ENCODE measurements around the gene FATE1. TPM values are rescaled to one million over a fixed set of nuclear protein-coding genes. Genes with fewer than 3 reads are reported as not detected.

Gene FATE1
- total and polyA plus RNA-seq, 2 donors (not counting 1 experiment from before 2014, with no cell fraction given) = not detected

DNA sequence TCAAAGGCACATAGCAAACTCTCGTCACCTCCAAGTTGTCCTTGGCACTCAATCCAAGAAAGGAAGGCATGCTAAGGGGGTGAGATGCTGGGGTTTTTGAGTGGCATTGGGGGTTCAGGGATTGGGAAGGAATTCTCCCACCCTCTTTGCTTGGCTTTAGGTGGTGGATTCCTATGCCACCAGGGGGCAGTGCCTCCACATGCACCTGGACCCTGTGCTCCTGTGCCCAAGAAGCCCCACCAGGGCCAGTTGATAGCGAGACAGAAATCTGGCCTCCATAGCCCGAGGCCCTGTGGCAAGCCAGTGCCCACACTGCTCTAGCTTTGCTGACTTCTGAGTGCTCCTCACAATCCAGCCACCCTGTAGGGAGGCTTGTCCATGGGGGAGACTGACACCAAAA lies 2.0 kb upstream of the FATE1 start:
- peak; percentile 0 to 7 for DNase-seq (ENCODE audit: low read depth in 2 of 2)
- Histone ChIP-seq H3K79me2 (ENCODE audit: control insufficient read depth, insufficient read depth, low read length) (no peaks in the 10 kb centered on the region), H4K20me1 (ENCODE audit: control insufficient read depth, extremely low read depth, insufficient read depth, low read length) (no peaks in the 10 kb centered on the region), H3K4me1 (ENCODE audit: control insufficient read depth, extremely low read depth, insufficient read depth, low read length) (no peaks in the 10 kb centered on the region), H3K27me3 (ENCODE audit: control insufficient read depth, insufficient read depth, low read length) (no peaks in the 10 kb centered on the region), H3K4me3 (replicated peaks in 1 of 4; ENCODE audit: control extremely low read depth in 1 of 4, insufficient read depth in 1 of 4, low read depth in 3 of 4, low read length in 4 of 4) (no peak overlapping the region), H3K27ac (ENCODE audit: insufficient read depth, low read length) (no peak overlapping the region), H3K36me3 (ENCODE audit: control insufficient read depth, insufficient read depth, low read length) (no peaks in the 10 kb centered on the region), H3K4me2 (ENCODE audit: extremely low read depth, insufficient read depth, low read length) (no peak overlapping the region), H3K9me3 (ENCODE audit: control insufficient read depth, insufficient read depth, low read depth, low read length) (no peaks in the 10 kb centered on the region), H2AFZ (ENCODE audit: low read length) (no peak overlapping the region), H3K9ac (ENCODE audit: insufficient read depth, low read length) (no peak overlapping the region)
- TF ChIP-seq, protein P1, sequence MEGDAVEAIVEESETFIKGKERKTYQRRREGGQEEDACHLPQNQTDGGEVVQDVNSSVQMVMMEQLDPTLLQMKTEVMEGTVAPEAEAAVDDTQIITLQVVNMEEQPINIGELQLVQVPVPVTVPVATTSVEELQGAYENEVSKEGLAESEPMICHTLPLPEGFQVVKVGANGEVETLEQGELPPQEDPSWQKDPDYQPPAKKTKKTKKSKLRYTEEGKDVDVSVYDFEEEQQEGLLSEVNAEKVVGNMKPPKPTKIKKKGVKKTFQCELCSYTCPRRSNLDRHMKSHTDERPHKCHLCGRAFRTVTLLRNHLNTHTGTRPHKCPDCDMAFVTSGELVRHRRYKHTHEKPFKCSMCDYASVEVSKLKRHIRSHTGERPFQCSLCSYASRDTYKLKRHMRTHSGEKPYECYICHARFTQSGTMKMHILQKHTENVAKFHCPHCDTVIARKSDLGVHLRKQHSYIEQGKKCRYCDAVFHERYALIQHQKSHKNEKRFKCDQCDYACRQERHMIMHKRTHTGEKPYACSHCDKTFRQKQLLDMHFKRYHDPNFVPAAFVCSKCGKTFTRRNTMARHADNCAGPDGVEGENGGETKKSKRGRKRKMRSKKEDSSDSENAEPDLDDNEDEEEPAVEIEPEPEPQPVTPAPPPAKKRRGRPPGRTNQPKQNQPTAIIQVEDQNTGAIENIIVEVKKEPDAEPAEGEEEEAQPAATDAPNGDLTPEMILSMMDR (conservative IDR thresholded peaks at IDR 0.05 in 1 of 2, IDR thresholded peaks at IDR 0.05 in 1 of 2; ENCODE audit: low read depth in 1 of 2, low read length in 2 of 2) = peak; percentile 7 to 19
- TF ChIP-seq EZH2 (IDR thresholded peaks at IDR 0.05; ENCODE audit: low read length, missing control alignments) = no peak

DNA sequence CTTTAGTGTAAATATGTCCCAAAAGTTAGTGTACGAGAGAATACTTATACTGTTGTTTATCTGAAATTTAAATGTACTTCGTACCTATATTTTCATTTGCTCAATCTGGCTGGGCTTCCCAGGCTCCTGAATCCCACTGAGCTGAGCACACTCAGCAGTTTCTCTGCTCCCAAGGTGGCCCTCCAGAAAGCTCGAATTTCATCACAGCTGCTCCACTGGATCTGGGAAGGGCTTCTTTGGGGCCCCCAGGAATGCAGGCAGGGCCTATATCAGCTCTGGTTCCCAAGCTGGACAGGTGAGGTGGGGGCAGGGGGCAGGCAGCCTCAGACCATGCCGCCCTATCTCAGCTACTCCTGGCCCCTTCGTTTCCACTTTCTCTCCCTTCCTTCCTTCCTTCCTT lies 1.5 kb upstream of the FATE1 start:
- Histone ChIP-seq H2AFZ (ENCODE audit: low read length) (no peak overlapping the region), H3K27ac (ENCODE audit: insufficient read depth, low read length) (no peak overlapping the region), H4K20me1 (ENCODE audit: control insufficient read depth, extremely low read depth, insufficient read depth, low read length) (no peaks in the 10 kb centered on the region), H3K36me3 (ENCODE audit: control insufficient read depth, insufficient read depth, low read length) (no peaks in the 10 kb centered on the region), H3K4me1 (ENCODE audit: control insufficient read depth, extremely low read depth, insufficient read depth, low read length) (no peaks in the 10 kb centered on the region), H3K79me2 (ENCODE audit: control insufficient read depth, insufficient read depth, low read length) (no peaks in the 10 kb centered on the region), H3K27me3 (ENCODE audit: control insufficient read depth, insufficient read depth, low read length) (no peaks in the 10 kb centered on the region), H3K9me3 (ENCODE audit: control insufficient read depth, insufficient read depth, low read depth, low read length) (no peaks in the 10 kb centered on the region), H3K9ac (ENCODE audit: insufficient read depth, low read length) (no peak overlapping the region), H3K4me2 (ENCODE audit: extremely low read depth, insufficient read depth, low read length) (no peak overlapping the region), H3K4me3 (replicated peaks in 1 of 4; ENCODE audit: control extremely low read depth in 1 of 4, insufficient read depth in 1 of 4, low read depth in 3 of 4, low read length in 4 of 4) (no peak overlapping the region)
- no peak for TF ChIP-seq EZH2 (IDR thresholded peaks at IDR 0.05; ENCODE audit: low read length, missing control alignments)
- TF ChIP-seq, protein P1 (conservative IDR thresholded peaks at IDR 0.05 in 1 of 2, IDR thresholded peaks at IDR 0.05 in 1 of 2; ENCODE audit: low read depth in 1 of 2, low read length in 2 of 2) = no peak
- DNase-seq (ENCODE audit: low read depth in 2 of 2) = no peak

DNA sequence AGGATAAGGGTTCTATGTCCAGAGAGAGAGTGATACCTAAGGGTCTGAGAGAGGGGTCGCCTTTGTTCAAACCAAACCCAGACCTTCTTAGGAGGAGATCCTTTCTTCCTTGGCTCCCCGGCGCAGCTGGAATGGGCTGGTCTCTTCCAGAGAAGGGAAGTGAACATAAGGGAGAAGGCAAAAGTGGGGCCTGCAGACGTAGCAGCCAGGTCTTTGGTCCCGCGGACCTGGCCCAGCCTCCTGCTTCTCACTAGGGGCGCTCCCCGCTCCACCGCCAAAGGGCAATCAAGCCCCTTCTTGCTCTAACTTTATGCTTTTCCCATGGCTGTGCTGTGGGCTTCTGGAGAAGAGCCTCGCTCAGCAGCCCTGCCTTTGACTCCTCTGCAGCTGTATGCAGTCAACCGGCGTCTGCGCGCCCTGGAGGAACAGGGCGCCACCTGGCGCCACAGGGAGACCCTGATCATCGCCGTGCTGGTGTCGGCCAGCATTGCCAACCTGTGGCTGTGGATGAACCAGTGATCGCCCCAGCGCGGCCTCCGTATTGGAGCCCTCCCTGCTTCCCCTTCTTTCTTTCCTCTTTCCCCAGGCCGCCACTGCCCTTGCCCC lies 6.5 kb downstream of the FATE1 start:
- Histone ChIP-seq H3K79me2 (ENCODE audit: control insufficient read depth, insufficient read depth, low read length) (no peaks in the 10 kb centered on the region), H3K27ac (ENCODE audit: insufficient read depth, low read length) (no peak overlapping the region), H3K36me3 (ENCODE audit: control insufficient read depth, insufficient read depth, low read length) (no peaks in the 10 kb centered on the region), H4K20me1 (ENCODE audit: control insufficient read depth, extremely low read depth, insufficient read depth, low read length) (no peaks in the 10 kb centered on the region), H2AFZ (ENCODE audit: low read length) (no peak overlapping the region), H3K4me2 (ENCODE audit: extremely low read depth, insufficient read depth, low read length) (no peak overlapping the region), H3K4me3 (replicated peaks in 1 of 4; ENCODE audit: control extremely low read depth in 1 of 4, insufficient read depth in 1 of 4, low read depth in 3 of 4, low read length in 4 of 4) (no peak overlapping the region), H3K4me1 (ENCODE audit: control insufficient read depth, extremely low read depth, insufficient read depth, low read length) (no peaks in the 10 kb centered on the region), H3K9ac (ENCODE audit: insufficient read depth, low read length) (no peak overlapping the region), H3K9me3 (ENCODE audit: control insufficient read depth, insufficient read depth, low read depth, low read length) (no peaks in the 10 kb centered on the region), H3K27me3 (ENCODE audit: control insufficient read depth, insufficient read depth, low read length) (no peaks in the 10 kb centered on the region)
- TF ChIP-seq, protein P1 (conservative IDR thresholded peaks at IDR 0.05 in 1 of 2, IDR thresholded peaks at IDR 0.05 in 1 of 2; ENCODE audit: low read depth in 1 of 2, low read length in 2 of 2) = no peak
- TF ChIP-seq EZH2 (IDR thresholded peaks at IDR 0.05; ENCODE audit: low read length, missing control alignments) = no peak
- peak; percentile 0 to 4 for DNase-seq (ENCODE audit: low read depth in 2 of 2)

Data from fibroblast of lung (primary cell).